ENCODE data around the gene EBF3.

DNA sequence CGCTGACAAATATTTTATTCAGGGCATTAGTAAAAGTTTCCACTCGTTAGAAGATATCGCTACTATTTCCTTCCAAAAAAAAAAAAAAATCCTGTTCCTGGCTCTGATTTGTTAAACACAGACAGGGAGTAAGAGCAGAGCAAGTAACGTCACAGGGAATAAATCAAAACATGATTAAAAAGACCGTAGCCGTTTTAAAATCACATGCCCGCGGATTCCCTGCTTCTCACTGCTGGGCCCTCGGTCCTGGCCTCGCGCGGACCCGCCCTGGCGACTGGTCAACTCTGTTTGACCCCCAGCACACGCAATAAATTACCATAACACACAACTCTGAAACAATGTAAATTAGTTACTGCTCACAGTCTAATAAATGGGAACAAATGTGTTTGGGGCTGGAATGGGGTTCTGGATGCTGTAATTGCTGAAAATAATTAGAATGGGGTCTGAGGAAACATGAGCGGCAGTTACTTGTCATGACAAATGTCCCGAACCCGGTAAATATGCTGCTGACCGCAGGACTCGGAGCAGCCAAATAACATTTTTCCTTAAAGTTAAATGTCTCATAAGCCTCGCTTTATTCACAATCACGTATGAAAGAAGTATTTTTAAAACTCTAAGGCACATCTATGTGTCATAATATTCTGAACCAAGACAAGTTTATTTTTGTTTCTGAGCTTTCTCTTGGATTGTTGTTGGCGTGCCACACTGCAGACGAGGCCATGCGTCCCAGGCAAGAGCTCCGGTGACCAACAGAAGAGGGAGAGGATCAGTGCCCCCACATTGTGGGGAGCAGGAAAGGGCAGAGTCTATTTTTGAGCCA, 17.9 kb downstream of the EBF3 start:
- no peak for TF ChIP-seq EZH2 (IDR thresholded peaks at IDR 0.05; ENCODE audit: borderline replicate concordance)
- TF ChIP-seq, protein P1, sequence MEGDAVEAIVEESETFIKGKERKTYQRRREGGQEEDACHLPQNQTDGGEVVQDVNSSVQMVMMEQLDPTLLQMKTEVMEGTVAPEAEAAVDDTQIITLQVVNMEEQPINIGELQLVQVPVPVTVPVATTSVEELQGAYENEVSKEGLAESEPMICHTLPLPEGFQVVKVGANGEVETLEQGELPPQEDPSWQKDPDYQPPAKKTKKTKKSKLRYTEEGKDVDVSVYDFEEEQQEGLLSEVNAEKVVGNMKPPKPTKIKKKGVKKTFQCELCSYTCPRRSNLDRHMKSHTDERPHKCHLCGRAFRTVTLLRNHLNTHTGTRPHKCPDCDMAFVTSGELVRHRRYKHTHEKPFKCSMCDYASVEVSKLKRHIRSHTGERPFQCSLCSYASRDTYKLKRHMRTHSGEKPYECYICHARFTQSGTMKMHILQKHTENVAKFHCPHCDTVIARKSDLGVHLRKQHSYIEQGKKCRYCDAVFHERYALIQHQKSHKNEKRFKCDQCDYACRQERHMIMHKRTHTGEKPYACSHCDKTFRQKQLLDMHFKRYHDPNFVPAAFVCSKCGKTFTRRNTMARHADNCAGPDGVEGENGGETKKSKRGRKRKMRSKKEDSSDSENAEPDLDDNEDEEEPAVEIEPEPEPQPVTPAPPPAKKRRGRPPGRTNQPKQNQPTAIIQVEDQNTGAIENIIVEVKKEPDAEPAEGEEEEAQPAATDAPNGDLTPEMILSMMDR (IDR thresholded peaks at IDR 0.05; ENCODE audit: poor library complexity) = no peak
- no peak for TF ChIP-seq EZH2phosphoT487 (IDR thresholded peaks at IDR 0.05; ENCODE audit: low read depth, severe bottlenecking, unreplicated experiment)
